ENCODE measurements around the gene ANKH.

- TF ChIP-seq CTCF (IDR thresholded peaks at IDR 0.05) = no peak
- TF ChIP-seq RELA (CRISPR knock-in tag; IDR thresholded peaks at IDR 0.05; ENCODE audit: borderline replicate concordance) = no peak
- no peak for TF ChIP-seq ETV6 (CRISPR knock-in tag; IDR thresholded peaks at IDR 0.05)
- TF ChIP-seq, protein P1, sequence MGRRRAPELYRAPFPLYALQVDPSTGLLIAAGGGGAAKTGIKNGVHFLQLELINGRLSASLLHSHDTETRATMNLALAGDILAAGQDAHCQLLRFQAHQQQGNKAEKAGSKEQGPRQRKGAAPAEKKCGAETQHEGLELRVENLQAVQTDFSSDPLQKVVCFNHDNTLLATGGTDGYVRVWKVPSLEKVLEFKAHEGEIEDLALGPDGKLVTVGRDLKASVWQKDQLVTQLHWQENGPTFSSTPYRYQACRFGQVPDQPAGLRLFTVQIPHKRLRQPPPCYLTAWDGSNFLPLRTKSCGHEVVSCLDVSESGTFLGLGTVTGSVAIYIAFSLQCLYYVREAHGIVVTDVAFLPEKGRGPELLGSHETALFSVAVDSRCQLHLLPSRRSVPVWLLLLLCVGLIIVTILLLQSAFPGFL (CRISPR knock-in tag; IDR thresholded peaks at IDR 0.05; ENCODE audit: borderline replicate concordance) = no peak
- TF ChIP-seq CREB1 (CRISPR knock-in tag; IDR thresholded peaks at IDR 0.05) = no peak
- no peak for TF ChIP-seq ZNF423 (CRISPR knock-in tag; IDR thresholded peaks at IDR 0.05)
- TF ChIP-seq, protein P2, sequence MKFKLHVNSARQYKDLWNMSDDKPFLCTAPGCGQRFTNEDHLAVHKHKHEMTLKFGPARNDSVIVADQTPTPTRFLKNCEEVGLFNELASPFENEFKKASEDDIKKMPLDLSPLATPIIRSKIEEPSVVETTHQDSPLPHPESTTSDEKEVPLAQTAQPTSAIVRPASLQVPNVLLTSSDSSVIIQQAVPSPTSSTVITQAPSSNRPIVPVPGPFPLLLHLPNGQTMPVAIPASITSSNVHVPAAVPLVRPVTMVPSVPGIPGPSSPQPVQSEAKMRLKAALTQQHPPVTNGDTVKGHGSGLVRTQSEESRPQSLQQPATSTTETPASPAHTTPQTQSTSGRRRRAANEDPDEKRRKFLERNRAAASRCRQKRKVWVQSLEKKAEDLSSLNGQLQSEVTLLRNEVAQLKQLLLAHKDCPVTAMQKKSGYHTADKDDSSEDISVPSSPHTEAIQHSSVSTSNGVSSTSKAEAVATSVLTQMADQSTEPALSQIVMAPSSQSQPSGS (CRISPR knock-in tag; IDR thresholded peaks at IDR 0.05; ENCODE audit: borderline replicate concordance, low read depth) = no peak
- TF ChIP-seq ELF4 (CRISPR knock-in tag; IDR thresholded peaks at IDR 0.05; ENCODE audit: low read depth) = no peak
- no peak for TF ChIP-seq ZNF512 (CRISPR knock-in tag; IDR thresholded peaks at IDR 0.05; ENCODE audit: borderline replicate concordance)
- TF ChIP-seq KAT7 (CRISPR knock-in tag; IDR thresholded peaks at IDR 0.05; ENCODE audit: borderline replicate concordance) = no peak
- TF ChIP-seq, protein P3, sequence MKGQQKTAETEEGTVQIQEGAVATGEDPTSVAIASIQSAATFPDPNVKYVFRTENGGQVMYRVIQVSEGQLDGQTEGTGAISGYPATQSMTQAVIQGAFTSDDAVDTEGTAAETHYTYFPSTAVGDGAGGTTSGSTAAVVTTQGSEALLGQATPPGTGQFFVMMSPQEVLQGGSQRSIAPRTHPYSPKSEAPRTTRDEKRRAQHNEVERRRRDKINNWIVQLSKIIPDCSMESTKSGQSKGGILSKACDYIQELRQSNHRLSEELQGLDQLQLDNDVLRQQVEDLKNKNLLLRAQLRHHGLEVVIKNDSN (CRISPR knock-in tag; IDR thresholded peaks at IDR 0.05) = no peak
These were observed 95.0 kb downstream of the ANKH start for GRCh38 chr5:14776602-14777001.
